ENCODE results near the gene RUBCNL.
"Not testable (repeated sequence)": the region's sequence is repeated elsewhere in the genome, so short reads cannot be mapped to it uniquely, and the experiment has no call there.

Gene RUBCNL

DNA sequence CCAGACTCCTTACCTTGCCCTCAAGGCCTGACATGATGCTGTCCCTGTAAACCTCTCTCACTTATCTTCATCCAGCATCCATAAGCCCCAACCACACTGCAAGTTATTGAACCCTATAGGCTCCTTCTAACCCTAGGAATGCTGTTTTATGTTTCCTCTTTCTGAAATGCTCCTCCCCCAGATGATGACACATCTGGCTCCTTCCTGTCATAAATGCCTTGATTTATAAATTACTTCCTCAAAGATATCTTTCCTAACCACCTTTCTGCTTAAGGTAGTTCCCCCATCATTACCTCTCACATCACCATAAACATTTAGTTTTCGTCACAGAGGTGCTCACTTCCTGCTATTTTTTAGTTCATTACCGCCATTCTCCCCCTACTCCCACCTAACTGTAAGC lies 12.3 kb downstream of the RUBCNL start:
- FAIRE-seq: no peak
- DNase-seq (ENCODE audit: insufficient read length, low spot score): no peak
- TF ChIP-seq, protein P1, sequence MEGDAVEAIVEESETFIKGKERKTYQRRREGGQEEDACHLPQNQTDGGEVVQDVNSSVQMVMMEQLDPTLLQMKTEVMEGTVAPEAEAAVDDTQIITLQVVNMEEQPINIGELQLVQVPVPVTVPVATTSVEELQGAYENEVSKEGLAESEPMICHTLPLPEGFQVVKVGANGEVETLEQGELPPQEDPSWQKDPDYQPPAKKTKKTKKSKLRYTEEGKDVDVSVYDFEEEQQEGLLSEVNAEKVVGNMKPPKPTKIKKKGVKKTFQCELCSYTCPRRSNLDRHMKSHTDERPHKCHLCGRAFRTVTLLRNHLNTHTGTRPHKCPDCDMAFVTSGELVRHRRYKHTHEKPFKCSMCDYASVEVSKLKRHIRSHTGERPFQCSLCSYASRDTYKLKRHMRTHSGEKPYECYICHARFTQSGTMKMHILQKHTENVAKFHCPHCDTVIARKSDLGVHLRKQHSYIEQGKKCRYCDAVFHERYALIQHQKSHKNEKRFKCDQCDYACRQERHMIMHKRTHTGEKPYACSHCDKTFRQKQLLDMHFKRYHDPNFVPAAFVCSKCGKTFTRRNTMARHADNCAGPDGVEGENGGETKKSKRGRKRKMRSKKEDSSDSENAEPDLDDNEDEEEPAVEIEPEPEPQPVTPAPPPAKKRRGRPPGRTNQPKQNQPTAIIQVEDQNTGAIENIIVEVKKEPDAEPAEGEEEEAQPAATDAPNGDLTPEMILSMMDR (IDR thresholded peaks at IDR 0.05; ENCODE audit: insufficient read depth, missing control alignments): no peak

DNA sequence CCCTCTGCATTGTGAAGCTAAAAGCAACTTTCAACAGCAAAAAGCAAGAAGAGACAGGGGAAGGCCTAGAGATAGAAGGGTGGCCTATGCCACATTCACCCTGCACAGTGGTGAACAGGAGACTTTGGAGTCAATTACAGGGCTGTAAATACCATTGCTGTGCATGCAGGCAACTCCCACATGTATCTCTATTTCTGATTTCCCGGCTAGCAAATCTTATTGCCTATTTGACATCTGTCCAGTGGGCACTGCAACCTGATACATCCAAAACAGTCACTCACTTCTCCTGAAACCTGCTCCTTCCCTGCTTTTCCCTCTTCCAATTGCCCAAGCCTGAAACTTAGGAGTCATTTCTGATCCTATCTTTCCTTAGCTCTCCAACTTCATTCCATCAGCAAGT lies 13.4 kb downstream of the RUBCNL start:
- TF ChIP-seq, protein P1 (IDR thresholded peaks at IDR 0.05; ENCODE audit: insufficient read depth, missing control alignments): no peak
- FAIRE-seq (no peak), DNase-seq (ENCODE audit: insufficient read length, low spot score) (no peak)

DNA sequence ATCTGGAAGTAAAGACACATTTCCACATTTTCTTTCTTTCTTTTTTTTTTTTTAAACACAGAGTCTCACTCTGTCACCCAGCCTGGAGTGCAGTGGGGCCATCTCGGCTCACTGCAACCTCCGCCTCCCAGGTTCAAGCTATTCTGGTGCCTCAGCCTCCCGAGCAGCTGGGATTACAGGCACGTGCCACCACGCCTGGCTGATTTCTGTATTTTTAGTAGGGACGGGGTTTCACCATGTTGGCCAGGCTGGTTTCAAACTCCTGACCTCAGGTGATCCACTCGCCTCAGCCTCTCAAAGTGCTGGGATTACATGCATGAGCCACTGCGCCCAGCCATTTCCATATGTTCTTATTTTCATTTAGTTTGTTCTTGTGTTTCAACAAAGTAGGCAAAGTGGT lies 14.1 kb downstream of the RUBCNL start:
- DNase-seq (ENCODE audit: insufficient read length, low spot score); FAIRE-seq: not testable (repeated sequence)

DNA sequence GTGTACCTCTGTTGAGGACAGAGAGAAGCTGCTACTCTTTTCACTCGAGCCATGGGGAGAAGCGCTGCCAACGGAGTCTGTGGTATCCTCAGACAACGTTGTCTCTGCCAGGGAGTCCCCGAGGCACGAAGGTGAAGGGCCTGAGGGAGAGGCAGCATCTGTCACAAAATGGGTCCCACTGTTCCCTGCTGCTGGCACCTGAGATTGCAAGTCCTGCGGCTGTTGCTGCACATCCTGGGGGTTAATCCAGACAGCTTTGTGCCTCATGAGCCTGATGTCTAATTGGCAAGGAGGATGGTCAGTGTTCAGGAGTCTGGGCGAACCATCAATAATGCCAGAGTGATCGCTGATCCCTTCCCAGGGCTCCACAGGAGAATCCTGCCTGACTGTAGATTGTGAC lies 15.0 kb downstream of the RUBCNL start:
- DNase-seq (ENCODE audit: insufficient read length, low spot score) (no peak), FAIRE-seq (no peak)
- TF ChIP-seq, protein P1 (IDR thresholded peaks at IDR 0.05; ENCODE audit: insufficient read depth, missing control alignments): no peak

DNA sequence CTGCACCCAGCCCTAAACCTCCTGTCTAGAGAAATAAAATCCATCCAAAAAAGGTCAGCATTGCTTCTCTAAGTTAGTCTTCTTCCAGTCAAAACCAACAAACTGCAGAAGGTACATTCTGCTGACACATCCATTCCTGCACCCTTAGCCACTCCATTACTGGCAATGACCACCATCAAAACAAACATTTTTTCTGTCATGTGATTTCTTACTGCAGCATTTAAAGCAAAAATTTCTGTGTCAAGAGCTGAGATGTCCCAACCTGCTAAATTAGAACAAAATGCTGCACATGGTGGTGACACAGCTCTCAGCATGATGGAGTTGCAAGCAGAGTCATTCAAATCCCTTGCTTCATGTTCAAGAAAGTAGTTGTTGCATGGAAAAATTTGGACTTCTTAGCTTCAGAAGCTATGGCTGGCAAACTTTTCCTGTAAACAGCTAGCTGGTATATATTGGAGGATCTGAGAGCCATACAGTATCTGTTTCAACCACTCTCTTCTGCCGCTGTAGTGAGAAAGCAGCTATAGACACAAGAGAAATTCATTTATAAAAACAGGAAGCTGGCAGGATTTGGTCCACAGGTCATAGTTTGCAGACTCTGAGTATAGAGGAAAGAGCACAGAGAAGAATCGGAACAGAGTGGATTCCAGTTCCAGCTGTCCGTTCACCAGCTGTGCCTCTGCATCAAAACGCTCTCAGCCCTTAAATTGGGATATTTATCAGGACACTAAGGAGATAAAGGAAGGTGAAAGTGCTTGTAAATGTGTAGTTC lies 17.4 kb downstream of the RUBCNL start:
- TF ChIP-seq, protein P1 (IDR thresholded peaks at IDR 0.05; ENCODE audit: insufficient read depth, missing control alignments): no peak
- FAIRE-seq (no peak), DNase-seq (ENCODE audit: insufficient read length, low spot score) (no peak)

DNA sequence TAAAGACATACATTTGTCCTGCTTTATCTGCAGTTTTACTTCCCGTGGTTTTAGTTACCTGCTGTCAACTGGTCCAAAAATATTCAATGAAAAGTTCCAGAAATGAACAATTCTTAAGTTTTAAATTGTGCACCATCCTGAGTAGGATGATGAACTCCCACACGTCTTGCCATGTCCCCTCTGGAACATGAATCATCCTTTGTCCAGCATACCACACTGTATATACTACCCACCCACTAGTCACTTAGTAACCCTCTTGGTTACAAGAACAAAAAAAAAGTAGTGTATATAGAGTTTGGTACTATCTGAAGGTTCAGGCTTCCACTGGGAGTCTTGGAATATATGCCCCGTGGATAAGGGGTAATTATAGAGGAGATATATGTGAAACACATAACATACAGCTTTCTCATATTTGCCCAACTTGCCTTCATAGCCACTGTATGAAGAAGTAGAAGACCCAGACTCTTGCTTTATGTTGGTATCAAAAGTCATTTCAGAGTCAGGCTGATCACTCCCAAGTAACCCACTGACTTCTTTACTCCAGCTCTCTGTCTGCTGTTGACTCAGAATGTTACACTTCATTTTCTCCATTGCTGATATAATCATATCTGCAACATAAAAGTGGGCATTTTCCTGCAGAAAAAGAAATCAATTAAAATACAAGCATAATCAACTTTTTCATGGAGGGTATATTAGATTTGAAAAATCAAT lies 19.3 kb downstream of the RUBCNL start:
- FAIRE-seq: no peak
- DNase-seq (ENCODE audit: insufficient read length, low spot score): no peak
- TF ChIP-seq, protein P1 (IDR thresholded peaks at IDR 0.05; ENCODE audit: insufficient read depth, missing control alignments): no peak

DNA sequence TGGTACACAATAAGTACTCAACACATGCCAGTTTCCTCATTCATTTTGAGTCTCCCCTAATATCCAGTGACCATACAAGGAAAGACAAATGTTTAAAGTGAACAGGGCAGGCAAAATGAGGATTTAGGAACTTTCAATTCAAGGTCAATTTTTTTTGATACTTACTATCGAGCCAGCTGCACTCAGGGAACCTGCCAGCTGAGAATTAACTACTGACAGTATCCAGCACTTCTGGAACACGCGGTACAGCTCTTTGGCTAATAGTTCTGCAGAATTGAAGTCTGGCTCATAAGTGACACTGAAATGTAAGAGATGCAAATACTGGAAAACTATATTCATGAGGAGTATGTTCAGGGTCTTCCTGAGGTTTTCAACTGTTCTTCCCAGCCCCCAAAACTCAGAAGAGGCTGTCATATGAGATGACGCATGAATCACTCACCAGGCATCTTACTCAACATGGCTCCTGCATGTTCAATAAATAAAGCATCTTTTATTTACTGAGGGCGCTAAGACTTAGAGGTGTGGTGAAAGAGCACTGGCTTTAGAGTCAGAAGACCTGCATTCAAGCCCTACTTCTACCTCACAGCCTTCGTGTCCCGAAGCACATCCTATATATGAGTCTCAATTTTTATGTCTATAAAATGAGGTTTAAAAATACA lies 25.6 kb downstream of the RUBCNL start:
- DNase-seq (ENCODE audit: insufficient read length, low spot score): no peak
- no peak for FAIRE-seq
- TF ChIP-seq, protein P1 (IDR thresholded peaks at IDR 0.05; ENCODE audit: insufficient read depth, missing control alignments): no peak

Measured in D721Med (cell line).